ENCODE results near the gene CTNNB1.

- TF ChIP-seq, protein P1, sequence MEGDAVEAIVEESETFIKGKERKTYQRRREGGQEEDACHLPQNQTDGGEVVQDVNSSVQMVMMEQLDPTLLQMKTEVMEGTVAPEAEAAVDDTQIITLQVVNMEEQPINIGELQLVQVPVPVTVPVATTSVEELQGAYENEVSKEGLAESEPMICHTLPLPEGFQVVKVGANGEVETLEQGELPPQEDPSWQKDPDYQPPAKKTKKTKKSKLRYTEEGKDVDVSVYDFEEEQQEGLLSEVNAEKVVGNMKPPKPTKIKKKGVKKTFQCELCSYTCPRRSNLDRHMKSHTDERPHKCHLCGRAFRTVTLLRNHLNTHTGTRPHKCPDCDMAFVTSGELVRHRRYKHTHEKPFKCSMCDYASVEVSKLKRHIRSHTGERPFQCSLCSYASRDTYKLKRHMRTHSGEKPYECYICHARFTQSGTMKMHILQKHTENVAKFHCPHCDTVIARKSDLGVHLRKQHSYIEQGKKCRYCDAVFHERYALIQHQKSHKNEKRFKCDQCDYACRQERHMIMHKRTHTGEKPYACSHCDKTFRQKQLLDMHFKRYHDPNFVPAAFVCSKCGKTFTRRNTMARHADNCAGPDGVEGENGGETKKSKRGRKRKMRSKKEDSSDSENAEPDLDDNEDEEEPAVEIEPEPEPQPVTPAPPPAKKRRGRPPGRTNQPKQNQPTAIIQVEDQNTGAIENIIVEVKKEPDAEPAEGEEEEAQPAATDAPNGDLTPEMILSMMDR (IDR thresholded peaks at IDR 0.05), result no peak
- TF ChIP-seq POLR2AphosphoS5 (IDR thresholded peaks at IDR 0.05) (no peak), POLR2A (IDR thresholded peaks at IDR 0.05) (no peak)
Measured at GRCh38 chr3:41265823-41266273, 66.5 kb downstream of the CTNNB1 start.

Data from prostate gland (tissue), 2 donors.